NT2/D1 (cell line): ENCODE measurements around the gene SLC36A3.

Experiments
- DNase-seq: peaks from one replicate; pipeline ENCODE4 v3.0.0-alpha.2; 2011; ENCODE audit warnings: low read depth, low spot score
- H3K27me3 ChIP-seq: 2 replicates; pipeline ENCODE4 v1.6.0; 2011; ENCODE audit warnings: mild to moderate bottlenecking; ENCODE audit not compliant: insufficient read length, insufficient read depth
- H3K36me3 ChIP-seq: 2 replicates; pipeline ENCODE4 v1.6.1; 2011; ENCODE audit warnings: mild to moderate bottlenecking, low read length, mixed read lengths; ENCODE audit not compliant: insufficient read depth, insufficient read length
- H3K4me1 ChIP-seq: 2 replicates; pipeline ENCODE4 v1.5.1; 2011; ENCODE audit not compliant: insufficient read depth, insufficient read length
- H3K4me3 ChIP-seq: 2 replicates; pipeline ENCODE4 v1.5.1; 2011; ENCODE audit warnings: low read depth; ENCODE audit not compliant: insufficient read length
- H3K9ac ChIP-seq: 2 replicates; pipeline ENCODE4 v1.6.0; 2011; ENCODE audit warnings: low read depth; ENCODE audit not compliant: insufficient read length
- H3K9me3 ChIP-seq: 2 replicates; pipeline ENCODE4 v1.5.1; 2011; ENCODE audit warnings: mild to moderate bottlenecking, low read length; ENCODE audit not compliant: insufficient read depth
- SUZ12 ChIP-seq: IDR thresholded peaks from 2 replicates; pipeline ENCODE4 v1.6.1; 2011; ENCODE audit not compliant: insufficient read length, insufficient read depth; ENCODE audit errors: extremely low read depth
- YY1 ChIP-seq: IDR thresholded peaks from 2 replicates; pipeline ENCODE4 v1.6.1; 2011; ENCODE audit not compliant: insufficient read length, insufficient read depth
- ZNF274 ChIP-seq: IDR thresholded peaks from 2 replicates; pipeline ENCODE4 v1.6.1; 2011; ENCODE audit warnings: mild to moderate bottlenecking, low read depth, low read length

Gene SLC36A3

GRCh38 chr5:151227918-151228447, 75.6 kb downstream of the SLC36A3 start:
- no peak overlapping the region for H3K9ac ChIP-seq
- H3K27me3 ChIP-seq = no peaks in the 10 kb centered on the region
- H3K9me3 ChIP-seq = no peaks in the 10 kb centered on the region
- no peak overlapping the region for H3K4me3 ChIP-seq
- no peak for DNase-seq
- H3K4me1 ChIP-seq = no peaks in the 10 kb centered on the region
- no peaks in the 10 kb centered on the region for H3K36me3 ChIP-seq
- TF ChIP-seq ZNF274 (no peak), SUZ12 (no peak), YY1 (no peak)
